ENCODE data around the gene FAM53C.

FAM53C gene

DNA sequence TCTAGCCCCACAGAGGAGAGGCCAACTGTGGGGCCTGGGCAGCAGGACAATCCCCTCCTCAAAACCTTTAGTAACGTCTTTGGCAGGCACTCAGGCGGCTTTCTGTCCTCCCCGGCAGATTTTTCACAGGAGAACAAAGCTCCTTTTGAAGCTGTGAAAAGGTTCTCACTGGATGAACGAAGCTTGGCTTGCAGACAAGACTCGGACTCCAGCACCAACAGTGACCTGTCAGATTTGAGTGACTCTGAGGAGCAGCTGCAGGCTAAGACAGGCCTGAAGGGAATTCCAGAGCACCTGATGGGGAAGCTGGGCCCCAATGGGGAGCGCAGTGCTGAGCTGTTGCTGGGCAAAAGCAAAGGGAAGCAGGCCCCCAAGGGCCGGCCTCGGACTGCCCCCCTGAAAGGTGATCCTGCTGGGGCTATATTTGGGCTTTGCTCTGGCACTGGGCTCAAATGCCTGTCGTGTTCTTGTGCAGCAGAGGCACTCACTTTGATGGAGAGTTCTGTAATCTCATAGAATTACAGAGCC is 53.9 kb downstream of the FAM53C start:
- TF ChIP-seq, protein P1, sequence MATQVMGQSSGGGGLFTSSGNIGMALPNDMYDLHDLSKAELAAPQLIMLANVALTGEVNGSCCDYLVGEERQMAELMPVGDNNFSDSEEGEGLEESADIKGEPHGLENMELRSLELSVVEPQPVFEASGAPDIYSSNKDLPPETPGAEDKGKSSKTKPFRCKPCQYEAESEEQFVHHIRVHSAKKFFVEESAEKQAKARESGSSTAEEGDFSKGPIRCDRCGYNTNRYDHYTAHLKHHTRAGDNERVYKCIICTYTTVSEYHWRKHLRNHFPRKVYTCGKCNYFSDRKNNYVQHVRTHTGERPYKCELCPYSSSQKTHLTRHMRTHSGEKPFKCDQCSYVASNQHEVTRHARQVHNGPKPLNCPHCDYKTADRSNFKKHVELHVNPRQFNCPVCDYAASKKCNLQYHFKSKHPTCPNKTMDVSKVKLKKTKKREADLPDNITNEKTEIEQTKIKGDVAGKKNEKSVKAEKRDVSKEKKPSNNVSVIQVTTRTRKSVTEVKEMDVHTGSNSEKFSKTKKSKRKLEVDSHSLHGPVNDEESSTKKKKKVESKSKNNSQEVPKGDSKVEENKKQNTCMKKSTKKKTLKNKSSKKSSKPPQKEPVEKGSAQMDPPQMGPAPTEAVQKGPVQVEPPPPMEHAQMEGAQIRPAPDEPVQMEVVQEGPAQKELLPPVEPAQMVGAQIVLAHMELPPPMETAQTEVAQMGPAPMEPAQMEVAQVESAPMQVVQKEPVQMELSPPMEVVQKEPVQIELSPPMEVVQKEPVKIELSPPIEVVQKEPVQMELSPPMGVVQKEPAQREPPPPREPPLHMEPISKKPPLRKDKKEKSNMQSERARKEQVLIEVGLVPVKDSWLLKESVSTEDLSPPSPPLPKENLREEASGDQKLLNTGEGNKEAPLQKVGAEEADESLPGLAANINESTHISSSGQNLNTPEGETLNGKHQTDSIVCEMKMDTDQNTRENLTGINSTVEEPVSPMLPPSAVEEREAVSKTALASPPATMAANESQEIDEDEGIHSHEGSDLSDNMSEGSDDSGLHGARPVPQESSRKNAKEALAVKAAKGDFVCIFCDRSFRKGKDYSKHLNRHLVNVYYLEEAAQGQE (IDR thresholded peaks at IDR 0.05; ENCODE audit: insufficient read depth in 1 of 2, low read depth in 2 of 2, low read length in 2 of 2) = no peak
- TF ChIP-seq SIN3A (IDR thresholded peaks at IDR 0.05; ENCODE audit: borderline replicate concordance, insufficient read depth, low read length) = no peak
- TF ChIP-seq POLR2AphosphoS5 (IDR thresholded peaks at IDR 0.05; ENCODE audit: low read depth, low read length) = no peak
- no peak for TF ChIP-seq TAF1 (IDR thresholded peaks at IDR 0.05; ENCODE audit: borderline replicate concordance, insufficient read depth, low read length)
- no peak for TF ChIP-seq FOXP2 (optimal IDR thresholded peaks at IDR 0.05; ENCODE audit: borderline replicate concordance, extremely low read depth, extremely low read length, insufficient read depth)
